GM12801 (cell line): ENCODE data around the gene ATP10A.

Experiments used
- CTCF ChIP-seq: IDR thresholded peaks from one replicate; pipeline ENCODE4 v1.5.1; 2011; ENCODE audit warnings: control low read depth; ENCODE audit not compliant: insufficient read length; ENCODE audit errors: extremely low read depth

Gene ATP10A

GRCh38 chr15:25659251-25659650, 203.9 kb downstream of the ATP10A start:
- TF ChIP-seq CTCF: no peak

GRCh38 chr15:25658560-25658959, 204.6 kb downstream of the ATP10A start:
- no peak for TF ChIP-seq CTCF

- TF ChIP-seq CTCF: no peak
These were observed 207.7 kb downstream of the ATP10A start for GRCh38 chr15:25655207-25655948.

GRCh38 chr15:25653371-25653770, 209.8 kb downstream of the ATP10A start:
- TF ChIP-seq CTCF: no peak

- TF ChIP-seq CTCF: no peak
These were observed 210.4 kb downstream of the ATP10A start for GRCh38 chr15:25652704-25653103.

- no peak for TF ChIP-seq CTCF
These were observed 213.7 kb downstream of the ATP10A start for GRCh38 chr15:25649390-25649789.

GRCh38 chr15:25643120-25643519, 220.0 kb downstream of the ATP10A start:
- TF ChIP-seq CTCF: no peak
